HG02642 (cell line): ENCODE data around the gene RIC3.

Source experiments
- ATAC-seq: cut with Tn5 transposase; IDR thresholded peaks from one replicate; pipeline ENCODE4 v1.9.1; 2021; ENCODE audit warnings: mild to moderate bottlenecking; ENCODE audit not compliant: unreplicated experiment, poor library complexity

The RIC3 gene

DNA sequence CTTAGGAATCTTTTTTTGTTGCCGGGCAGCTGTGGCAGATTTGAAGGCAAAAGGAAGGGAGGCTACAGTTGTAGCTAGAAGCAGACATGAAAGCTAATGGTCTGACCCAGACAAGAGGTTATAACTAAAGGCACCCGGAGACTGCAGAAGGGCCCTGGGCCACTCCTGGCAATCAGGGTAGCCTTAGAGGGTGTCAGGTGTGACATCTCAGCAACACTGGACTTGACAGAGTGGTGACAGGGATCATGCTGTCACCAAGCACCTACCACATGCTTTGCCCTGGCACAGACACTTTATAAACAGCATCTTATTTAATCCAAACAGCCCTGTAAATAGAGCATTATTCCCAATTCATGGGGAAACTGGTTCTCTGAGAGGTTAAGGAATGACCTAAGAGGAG is 62.1 kb downstream of the RIC3 start:
- ATAC-seq, result no peak

DNA sequence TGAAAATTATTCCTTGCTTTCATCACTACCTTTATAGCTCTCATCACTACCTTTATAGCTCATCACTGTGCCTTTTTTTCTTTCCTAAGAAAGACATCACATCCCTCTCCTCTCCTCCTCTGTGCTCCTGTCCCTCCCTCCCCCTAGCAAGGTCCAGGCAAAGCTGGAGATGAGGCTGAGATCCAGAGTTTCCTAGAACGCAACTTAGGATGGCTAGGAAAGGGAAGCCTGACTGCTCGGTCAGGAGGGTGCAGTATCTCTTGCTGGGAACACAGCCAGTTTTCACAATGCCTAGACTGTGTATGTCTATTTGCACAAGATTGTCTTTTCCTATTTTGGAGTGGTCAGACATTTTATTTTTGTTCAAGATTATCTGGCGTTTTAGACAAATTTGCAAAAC is 63.2 kb downstream of the RIC3 start:
- ATAC-seq, result no peak

DNA sequence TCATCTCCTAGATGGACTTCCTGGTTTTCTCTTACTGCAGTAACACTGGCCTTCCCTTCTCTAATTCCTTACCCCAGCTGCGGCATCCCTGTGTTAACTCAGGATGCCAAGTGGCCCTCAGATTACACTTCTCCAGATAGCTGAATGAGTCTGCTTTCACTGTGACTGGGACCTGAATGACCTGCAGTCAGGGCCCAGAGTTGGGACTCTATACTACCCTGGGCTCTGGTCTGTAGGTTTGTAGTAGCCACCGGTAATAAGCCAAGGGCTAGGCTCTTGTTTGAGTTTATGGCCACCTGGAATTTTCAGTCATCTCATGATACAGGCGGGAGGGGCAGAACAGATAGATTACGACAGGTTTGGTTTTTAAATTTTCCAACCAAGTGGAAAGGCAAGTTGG is 63.7 kb downstream of the RIC3 start:
- no peak for ATAC-seq

DNA sequence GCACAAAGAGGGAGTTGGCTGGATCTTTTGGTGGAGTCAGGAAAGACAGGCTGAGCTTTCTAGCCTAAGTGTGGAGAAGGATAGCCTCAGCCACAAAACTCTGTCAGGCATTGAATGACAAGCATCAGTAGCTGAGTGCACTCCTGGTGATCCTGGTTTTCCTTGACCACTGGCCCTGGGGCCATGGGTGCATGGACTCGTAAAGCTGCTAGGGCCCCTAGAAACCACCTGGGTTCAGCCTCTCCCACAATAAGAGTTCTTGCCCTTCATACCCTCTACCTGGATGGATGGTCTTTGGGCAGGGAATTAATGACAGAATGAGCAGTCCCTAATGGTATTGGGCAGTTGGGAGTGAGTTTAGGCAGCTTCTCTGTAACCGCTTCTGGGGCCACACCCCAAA is 64.9 kb downstream of the RIC3 start:
- ATAC-seq, result no peak

DNA sequence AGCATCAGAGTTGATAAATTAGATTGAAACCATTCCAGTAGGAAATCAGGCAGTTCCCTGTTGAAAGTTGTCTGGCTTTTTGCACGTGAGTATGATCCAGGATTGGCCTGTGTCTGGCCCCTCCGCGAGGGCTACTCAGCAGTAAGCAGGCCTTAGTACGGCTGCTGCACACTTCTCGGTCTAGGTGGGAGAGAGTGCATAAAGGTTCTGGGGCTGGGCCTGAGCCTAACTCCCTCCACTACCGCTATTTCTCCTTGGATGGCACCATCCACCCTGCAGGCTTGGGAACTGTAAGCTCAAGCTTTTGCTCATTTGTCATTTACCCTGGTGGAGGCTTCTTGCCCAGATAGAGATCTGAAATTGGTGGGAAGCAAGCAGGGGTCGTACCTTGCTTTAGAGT is 65.9 kb downstream of the RIC3 start:
- ATAC-seq, result no peak

DNA sequence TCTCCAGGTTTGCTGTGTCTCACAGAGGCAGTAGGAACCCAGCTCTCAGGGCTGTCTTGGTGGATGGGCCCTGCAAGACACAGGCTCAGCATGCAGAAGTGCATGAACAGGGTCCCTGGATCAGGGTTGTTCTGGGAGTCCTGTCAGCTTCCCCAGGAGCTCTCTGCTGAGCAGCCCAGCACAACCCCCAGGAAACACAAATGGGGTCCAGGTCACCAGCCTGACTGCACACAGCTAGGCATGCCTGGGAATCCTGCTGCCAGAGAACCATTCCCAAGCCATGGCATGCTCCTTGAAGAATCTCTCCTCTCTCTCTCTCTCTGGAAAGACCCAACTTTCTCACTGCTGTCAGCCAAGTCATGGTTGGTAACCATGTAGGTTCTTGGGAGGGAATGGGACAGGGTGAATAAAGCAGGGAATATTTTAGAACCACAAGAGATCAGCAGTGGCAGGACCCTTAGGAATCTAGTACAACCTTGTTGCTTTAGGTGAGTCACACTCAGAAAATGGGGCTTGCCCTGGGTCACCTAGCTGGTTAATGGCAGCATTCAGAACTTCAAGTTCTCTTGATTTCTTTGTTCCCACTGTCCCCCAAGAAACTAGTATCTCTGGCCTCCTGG is 66.4 kb downstream of the RIC3 start:
- ATAC-seq, result no peak

DNA sequence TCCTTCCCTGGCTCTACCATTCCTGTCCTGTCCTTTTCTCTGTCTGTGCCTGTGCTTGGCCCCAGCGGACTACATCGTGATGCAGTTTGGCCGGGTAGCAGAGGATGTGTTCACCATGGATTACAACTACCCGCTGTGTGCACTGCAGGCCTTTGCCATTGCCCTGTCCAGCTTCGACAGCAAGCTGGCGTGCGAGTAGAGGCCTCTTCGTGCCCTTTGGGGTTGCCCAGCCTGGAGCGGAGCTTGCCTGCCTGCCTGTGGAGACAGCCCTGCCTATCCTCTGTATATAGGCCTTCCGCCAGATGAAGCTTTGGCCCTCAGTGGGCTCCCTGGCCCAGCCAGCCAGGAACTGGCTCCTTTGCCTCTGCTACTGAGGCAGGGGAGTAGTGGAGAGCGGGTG is 67.4 kb downstream of the RIC3 start:
- no peak for ATAC-seq

DNA sequence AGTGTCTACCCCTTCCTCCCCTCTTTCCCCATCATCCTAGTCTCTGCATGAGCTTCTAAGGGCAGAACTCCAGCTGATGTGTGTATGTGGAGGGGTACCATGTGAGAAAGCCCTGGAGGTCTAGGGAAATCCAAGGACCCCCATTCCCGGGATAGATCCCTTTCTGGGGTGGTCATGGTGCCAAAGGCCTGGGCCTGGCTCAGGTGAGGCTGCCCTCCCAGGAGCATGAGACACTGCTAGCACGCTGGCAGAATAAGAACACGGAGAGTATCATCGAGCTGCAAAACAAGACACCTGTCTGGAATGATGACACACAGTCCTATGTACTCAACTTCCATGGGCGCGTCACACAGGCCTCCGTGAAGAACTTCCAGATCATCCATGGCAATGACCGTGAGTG is 68.2 kb downstream of the RIC3 start:
- no peak for ATAC-seq

DNA sequence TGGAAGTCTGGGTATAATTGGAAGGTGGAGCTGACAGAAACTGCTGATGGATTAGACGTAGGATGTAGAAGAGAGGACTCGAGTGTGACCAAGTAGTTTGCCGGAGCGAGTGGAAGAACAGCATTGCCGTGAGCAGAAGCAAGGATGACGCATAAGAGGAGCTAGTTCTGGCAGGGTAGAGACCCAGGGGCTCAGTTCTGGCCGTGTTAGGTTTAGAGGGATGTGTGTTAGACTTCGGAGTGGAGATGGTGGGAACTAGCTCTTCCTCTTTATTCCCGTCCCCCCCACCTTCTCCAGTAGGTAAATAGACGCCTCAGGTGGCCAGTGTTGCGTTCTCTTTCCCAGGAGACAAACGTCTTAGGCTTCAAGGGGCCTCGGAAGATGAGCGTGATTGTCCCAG is 68.7 kb downstream of the RIC3 start:
- no peak for ATAC-seq

DNA sequence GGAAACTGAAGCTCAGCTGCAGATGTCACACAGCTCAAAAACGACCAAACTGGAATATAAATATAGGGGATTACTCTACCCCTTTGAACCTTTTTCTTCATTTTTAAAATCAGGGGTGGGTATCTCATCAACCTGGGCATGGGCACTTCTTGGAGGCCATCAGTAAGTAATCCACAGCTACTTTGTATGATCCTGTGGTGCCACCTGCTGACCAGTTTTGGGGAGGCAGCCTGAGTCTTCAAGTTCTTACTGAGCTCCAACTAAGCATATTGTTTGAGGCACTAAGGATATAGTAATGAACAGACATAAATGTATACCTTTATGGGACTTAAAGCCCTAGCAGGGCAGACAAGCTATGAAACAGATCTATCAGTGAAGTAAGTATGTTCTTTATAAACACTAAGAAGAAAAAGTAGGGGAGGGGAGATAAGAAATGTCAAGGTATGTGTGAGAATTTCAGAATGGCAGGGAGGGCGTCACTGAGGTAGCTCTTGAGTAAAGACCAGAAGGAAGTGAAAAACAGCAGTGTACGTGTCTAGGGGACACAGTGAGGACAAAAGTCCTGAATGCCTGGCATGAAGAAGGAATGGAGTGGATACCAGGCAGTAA is 69.4 kb downstream of the RIC3 start:
- ATAC-seq, result peak; percentile 73

DNA sequence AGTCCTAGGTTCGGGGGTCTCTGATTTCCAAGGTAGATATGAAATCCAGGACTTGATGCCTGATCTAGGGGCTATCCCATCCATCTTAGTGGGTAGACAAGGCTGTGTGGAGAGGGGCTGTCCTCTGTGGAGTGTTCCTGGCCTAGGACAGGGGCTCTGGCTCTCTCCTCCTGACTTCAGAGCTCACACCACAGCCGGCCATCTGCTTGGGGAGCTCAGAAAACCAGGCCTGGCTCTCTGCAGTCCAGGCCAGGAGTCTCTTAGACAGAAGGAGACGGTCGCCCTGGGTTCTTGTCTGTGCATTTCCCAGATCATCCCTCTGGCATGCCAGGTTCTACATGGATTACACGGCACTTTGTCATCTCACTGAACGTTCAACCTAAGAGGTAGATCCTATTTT is 69.9 kb downstream of the RIC3 start:
- ATAC-seq, result no peak

DNA sequence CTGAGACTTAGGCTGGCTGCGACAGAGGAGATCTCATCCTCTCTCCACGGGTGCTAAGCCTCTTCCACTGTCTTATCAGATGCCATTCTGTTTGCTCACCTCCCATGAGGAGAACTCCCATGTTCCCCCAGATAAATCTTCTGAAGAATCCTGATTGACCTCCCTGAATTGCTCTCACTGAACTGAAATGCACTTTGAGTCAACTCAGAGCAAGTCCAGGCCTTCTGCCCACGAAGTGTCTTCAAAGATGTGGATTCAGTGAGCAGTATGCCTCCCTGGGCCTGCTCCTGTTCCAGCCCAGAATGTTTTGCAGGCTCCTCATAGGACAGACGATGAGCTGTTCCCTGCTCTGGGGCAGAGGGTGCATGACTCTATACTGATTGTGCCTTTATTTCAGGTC is 70.5 kb downstream of the RIC3 start:
- ATAC-seq, result no peak

DNA sequence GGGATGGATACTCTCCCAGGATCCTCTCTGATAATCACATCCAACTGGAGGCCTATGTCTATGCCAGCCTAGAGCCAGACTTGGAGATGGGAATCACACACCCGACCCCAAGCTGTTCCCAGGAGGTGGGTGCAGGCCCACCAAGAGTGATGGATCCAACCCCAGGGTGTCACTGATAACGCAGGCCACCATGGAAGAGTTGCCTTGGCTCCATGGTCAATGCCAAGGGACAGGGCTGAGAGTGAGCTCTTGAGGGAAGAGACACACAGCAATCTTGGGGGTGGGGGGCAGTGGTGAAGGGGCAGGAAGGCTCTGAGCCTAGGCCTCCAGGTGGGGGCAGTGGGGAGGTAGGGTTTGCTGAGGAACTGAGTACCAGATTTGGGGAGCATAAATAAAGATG is 70.9 kb downstream of the RIC3 start:
- ATAC-seq, result no peak

DNA sequence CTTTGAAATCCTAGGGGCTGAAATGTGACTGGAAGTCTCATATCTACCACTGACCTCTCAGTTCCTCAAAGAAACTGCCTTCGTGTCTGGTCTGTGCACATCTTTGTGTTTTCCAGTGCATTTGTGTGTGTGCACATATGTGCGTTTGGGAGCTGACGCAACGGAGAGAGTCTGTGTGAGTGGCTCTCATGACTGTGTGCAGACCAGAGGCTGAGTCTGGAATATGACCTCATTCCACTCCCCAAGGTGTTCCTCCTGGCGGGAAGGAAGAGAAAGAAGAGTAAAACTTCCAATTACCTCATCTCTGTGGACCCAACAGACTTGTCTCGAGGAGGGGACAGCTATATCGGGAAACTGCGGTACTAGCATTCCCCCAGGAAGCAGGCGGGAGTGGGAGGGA is 71.4 kb downstream of the RIC3 start:
- no peak for ATAC-seq

DNA sequence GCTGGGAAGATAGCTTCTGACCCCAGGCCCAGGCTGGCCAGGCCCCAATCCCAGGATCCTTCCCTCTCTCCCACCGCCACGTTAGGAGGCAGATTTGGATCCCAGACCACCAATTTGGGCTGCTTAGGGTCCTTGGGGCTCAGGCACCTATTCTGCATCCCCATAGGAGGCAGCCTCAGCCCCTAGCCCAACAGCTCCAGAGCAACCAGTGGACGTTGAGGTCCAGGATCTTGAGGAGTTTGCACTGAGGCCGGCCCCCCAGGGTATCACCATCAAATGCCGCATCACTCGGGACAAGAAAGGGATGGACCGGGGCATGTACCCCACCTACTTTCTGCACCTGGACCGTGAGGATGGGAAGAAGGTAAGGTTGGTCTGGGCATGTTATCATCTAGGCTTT is 71.8 kb downstream of the RIC3 start:
- no peak for ATAC-seq

DNA sequence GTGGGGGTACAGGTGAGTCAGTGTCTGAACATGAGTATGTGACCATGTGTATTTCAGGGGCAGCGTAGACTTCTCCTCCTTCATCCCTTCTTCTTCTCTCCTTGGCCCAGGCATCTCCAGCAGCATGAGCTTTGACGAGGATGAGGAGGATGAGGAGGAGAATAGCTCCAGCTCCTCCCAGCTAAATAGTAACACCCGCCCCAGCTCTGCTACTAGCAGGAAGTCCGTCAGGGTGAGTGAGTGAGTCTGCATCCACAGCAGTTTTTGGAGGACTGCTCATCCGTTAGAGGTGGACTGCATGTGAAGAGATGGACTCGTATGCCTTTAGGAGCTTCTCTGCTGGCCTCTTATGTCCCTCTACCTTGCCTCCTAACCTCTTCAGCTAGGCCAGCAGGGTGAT is 72.2 kb downstream of the RIC3 start:
- ATAC-seq, result no peak

DNA sequence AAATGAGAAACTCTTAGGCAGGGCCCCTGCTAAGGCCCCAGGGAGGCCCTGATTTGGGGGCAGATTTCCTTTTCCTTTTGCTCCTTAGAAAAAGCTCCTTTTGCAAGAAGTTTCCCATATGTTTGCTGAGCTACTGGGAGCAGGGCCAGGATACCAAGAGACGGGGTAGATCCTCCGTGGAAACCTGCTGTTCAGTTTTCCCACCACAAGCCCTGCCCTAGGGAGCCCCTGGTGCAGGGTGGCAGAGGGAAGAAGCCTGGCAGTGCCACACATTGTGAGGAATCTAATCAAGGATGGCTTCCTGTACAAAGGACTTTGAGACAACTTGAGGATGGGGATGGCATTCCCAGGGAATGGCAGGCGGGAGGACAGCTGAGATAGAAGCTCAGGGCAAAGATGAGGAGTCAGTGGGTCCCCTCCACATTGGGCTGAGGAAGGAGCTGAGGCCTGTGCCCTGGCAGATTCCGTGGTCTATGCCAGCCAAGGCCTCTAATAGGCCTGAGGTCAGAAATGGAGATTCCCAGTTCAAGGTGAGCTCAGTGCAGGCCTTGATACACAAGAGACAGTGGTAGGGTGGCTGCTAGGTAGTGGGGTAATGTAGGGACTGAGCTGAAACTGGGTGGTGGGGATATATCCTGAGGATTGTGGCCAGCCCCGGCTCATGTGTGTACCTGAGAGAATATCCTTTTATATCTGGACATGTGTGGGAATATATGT is 72.9 kb downstream of the RIC3 start:
- no peak for ATAC-seq

DNA sequence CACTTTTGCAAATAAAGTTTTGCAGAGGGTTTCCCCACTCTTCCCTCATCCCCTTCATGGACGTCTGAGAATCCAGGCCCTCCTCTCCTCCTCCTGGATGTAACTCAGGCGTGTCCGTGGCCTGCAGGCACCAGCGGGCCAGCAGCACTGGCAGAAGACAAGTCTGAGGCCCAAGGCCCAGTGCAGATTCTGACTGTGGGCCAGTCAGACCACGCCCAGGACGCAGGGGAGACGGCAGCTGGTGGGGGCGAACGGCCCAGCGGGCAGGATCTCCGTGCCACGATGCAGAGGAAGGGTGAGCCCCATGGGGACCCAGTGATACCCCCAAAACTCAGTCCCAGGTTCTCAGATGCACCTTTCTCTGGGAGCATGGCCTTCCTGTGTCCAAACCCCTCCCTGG is 73.5 kb downstream of the RIC3 start:
- no peak for ATAC-seq

DNA sequence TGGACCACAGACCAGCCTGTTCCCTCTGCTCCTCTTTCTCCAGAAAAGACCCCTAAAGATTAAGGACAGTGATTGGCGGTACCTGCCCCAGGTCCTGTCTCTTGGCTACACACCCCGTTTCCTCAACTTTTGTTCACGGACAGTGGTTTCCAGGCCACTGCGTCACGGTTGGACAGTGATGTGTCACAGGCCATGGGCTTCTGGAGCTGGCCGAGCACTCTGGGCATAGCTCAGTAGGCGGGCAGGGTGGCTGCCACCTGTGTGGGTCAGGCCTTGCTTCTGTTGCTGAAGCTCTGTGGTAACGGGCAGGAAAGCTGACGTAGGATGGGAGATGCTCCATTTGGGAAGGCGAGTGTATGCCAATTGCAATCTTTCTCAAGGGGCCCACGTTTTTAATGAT is 74.2 kb downstream of the RIC3 start:
- ATAC-seq, result no peak

DNA sequence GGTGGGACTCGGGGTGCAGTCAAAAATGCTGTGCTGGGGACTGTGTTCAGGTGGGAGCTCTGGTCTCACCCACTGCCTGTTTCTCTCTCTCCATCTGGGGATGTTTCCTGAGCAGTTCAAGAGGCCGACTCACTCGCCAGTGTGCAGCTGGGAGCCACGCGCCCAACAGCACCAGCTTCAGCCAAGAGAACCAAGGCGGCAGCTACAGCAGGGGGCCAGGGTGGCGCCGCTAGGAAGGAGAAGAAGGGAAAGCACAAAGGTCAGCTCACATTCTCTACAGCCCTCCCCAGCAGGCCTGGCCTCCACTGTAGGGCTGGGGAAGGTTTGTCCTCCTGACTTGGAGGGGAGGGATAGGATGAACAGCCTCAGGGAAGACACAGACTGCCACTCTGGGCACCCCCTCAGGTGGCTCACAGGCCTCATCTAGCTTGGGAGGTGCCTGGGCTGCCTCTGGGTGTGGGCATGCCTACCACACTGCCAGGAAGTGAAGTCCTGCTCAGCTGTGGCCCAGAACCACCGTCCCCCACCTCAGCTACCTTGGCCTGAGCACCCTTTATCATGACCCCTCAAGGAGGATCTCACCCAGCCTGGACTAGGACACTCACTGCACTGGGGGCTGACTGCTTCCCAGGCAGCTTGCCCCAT is 74.8 kb downstream of the RIC3 start:
- no peak for ATAC-seq

DNA sequence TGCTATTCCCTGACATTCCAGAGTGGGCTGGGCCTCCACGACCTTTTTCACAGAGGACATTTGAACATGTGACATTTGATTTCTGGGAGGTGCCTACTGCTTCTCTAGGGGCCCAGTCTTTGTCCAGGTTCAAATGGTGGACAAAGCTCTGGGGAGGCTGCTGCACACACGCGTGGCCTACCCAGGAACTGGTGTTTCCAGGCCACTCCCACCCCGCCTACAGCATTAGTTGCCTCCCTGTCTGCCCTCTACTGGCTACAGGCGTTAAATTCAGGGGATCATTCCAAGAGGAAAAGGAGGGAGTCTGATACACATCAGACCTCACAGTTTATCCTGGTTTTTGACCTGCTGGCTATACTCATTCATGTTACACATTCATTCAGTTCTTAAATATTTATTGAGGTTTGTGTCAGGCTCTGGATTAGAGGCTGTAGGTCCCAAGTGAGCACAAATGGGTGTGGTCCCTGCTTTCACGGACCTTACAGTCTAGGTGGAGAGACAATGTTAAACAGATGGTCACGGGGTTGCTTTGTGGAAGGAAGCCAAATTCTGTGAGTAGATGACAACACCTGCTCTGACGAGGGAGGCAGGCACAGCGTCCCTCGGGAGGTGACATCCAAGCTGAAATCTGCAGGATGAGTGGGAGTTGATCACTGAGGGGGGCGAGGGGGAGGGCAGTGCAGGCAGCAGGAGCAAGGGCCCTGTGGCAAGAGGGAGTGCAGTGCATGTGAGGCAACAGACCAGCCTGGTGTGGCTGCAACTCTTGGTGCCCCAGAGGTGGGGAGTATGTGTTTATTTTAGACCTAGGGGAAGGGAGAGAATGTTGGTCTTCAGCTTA is 76.0 kb downstream of the RIC3 start:
- peak; percentile 79 for ATAC-seq
